ENCODE measurements around the gene LIPT2.
"Not testable (repeated sequence)": the region's sequence is repeated elsewhere in the genome, so short reads cannot be mapped to it uniquely, and the experiment has no call there.

LIPT2 gene

GRCh38 chr11:74522776-74523175 is 29.3 kb upstream of the LIPT2 start:
- H3K4me3 ChIP-seq (ENCODE audit: low read length), result no peak overlapping the region
- H3K9me3 ChIP-seq (ENCODE audit: control insufficient read depth, low read depth, low read length), result no peaks in the 10 kb centered on the region
- H3K4me1 ChIP-seq (ENCODE audit: control insufficient read depth, low read depth, low read length), result no peaks in the 10 kb centered on the region
- no peaks in the 10 kb centered on the region for H3K36me3 ChIP-seq (ENCODE audit: control insufficient read depth, low read depth, low read length)
- no peaks in the 10 kb centered on the region for H3K27me3 ChIP-seq (ENCODE audit: control insufficient read depth, insufficient read depth, low read length)
- H3K9ac ChIP-seq (ENCODE audit: low read length), result no peak overlapping the region
- H3K27ac ChIP-seq (ENCODE audit: low read length), result no peak overlapping the region

GRCh38 chr11:74521666-74522252 is 28.2 kb upstream of the LIPT2 start:
- no peaks in the 10 kb centered on the region for H3K27me3 ChIP-seq (ENCODE audit: control insufficient read depth, insufficient read depth, low read length)
- no peak overlapping the region for H3K4me3 ChIP-seq (ENCODE audit: low read length)
- no peak overlapping the region for H3K9ac ChIP-seq (ENCODE audit: low read length)
- H3K36me3 ChIP-seq (ENCODE audit: control insufficient read depth, low read depth, low read length), result no peaks in the 10 kb centered on the region
- no peaks in the 10 kb centered on the region for H3K4me1 ChIP-seq (ENCODE audit: control insufficient read depth, low read depth, low read length)
- no peaks in the 10 kb centered on the region for H3K9me3 ChIP-seq (ENCODE audit: control insufficient read depth, low read depth, low read length)
- no peak overlapping the region for H3K27ac ChIP-seq (ENCODE audit: low read length)

DNA sequence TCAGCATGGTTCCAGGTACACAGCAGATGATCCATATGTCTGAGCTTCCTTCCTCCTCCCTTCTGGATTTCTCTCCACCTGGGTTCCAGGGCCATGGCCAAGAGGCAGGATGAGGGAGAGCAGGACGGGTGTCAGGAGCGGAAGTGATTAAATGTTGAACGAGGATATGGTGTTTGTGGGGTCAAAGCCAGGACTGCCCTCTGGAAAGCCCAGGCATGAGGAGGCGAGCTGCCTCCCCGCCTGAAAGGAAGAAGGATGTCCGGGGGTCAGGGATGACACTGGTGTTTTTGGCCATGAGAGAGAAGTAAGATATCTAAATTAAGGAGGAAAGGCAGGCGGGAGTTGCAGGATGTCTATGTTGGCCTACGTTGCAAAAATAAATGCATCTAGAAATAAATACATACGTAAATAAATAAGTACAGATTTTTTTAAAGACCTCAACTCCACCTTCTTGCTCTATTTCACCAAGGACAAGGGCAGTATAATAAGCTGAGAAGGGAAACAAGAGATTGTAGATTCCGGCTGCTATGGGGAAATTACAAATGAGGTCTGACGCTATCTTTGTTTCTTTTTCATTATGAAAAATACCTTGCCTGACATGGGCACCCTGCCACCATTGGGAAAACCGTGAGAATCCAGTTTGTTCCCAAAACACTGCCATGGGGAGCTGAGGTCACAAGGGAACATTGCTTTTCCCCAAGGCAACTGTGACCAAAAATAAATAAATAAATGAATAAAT is 27.6 kb upstream of the LIPT2 start:
- no peaks in the 10 kb centered on the region for H3K9me3 ChIP-seq (ENCODE audit: control insufficient read depth, low read depth, low read length)
- no peak overlapping the region for H3K4me3 ChIP-seq (ENCODE audit: low read length)
- no peaks in the 10 kb centered on the region for H3K4me1 ChIP-seq (ENCODE audit: control insufficient read depth, low read depth, low read length)
- H3K27ac ChIP-seq (ENCODE audit: low read length), result no peak overlapping the region
- no peaks in the 10 kb centered on the region for H3K27me3 ChIP-seq (ENCODE audit: control insufficient read depth, insufficient read depth, low read length)
- H3K36me3 ChIP-seq (ENCODE audit: control insufficient read depth, low read depth, low read length), result no peaks in the 10 kb centered on the region
- H3K9ac ChIP-seq (ENCODE audit: low read length), result no peak overlapping the region

DNA sequence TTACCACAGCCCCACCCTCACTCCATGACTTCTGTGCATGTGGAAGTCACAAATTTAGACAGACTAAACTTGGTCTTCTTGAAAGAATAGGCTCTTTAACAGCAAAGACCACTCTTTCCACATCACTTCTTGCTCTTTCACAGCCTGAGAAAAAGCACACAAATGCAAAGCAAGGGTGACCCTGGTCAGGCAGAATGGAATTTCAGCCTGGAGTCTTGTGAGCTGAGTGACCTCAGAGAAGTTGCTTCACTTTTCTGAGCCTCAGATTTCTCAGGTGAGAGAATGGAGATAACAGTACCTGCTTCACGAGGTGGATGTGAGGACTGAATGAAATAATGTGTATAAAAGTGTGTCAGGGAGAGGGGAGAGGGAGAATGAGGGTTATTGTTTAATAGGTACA is 26.8 kb upstream of the LIPT2 start:
- H3K4me3 ChIP-seq (ENCODE audit: low read length), result no peak overlapping the region
- H3K9me3 ChIP-seq (ENCODE audit: control insufficient read depth, low read depth, low read length), result no peaks in the 10 kb centered on the region
- H3K9ac ChIP-seq (ENCODE audit: low read length), result no peak overlapping the region
- no peaks in the 10 kb centered on the region for H3K4me1 ChIP-seq (ENCODE audit: control insufficient read depth, low read depth, low read length)
- H3K36me3 ChIP-seq (ENCODE audit: control insufficient read depth, low read depth, low read length), result no peaks in the 10 kb centered on the region
- H3K27ac ChIP-seq (ENCODE audit: low read length), result no peak overlapping the region
- H3K27me3 ChIP-seq (ENCODE audit: control insufficient read depth, insufficient read depth, low read length), result no peaks in the 10 kb centered on the region

DNA sequence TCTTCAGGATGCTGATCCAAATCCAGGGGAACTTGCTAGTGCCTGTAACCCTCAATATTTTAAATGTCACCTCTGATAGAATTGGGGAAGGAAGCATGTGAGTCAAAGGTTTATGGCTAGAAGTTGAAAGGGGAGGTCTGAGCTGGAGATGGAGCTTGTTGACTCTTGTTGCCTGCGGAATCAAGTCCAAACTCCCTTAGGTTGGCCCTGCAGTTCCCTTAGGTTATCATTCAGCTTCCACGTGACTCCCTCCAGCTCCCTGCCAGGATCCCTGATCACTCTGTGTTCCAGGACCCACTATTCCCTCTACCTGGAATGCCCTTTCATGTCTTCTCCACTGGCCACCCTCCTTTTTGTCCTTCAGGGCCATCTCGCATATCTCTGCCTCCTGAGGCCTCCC is 26.2 kb upstream of the LIPT2 start:
- no peak overlapping the region for H3K9ac ChIP-seq (ENCODE audit: low read length)
- H3K36me3 ChIP-seq (ENCODE audit: control insufficient read depth, low read depth, low read length), result no peaks in the 10 kb centered on the region
- no peaks in the 10 kb centered on the region for H3K4me1 ChIP-seq (ENCODE audit: control insufficient read depth, low read depth, low read length)
- no peaks in the 10 kb centered on the region for H3K27me3 ChIP-seq (ENCODE audit: control insufficient read depth, insufficient read depth, low read length)
- H3K4me3 ChIP-seq (ENCODE audit: low read length), result no peak overlapping the region
- no peaks in the 10 kb centered on the region for H3K9me3 ChIP-seq (ENCODE audit: control insufficient read depth, low read depth, low read length)
- H3K27ac ChIP-seq (ENCODE audit: low read length), result no peak overlapping the region

DNA sequence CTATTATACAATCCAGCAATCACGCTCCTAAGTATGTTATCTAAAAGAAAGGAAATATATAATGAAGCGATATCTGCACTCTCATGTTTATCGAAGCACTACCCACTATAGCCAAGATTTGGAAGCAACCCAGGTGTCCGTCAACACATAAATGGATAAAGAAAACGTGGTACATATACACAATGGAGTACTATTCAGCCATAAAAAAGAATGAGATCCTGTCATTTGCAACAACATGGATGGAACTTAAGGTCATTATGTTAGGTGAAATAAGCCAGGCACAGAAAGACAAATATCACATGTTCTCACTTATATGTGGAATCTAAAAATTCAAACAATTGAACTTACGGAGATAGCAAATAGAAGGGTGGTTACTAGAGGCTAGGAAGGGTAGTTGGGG is 24.1 kb upstream of the LIPT2 start:
- H3K4me3 ChIP-seq (ENCODE audit: low read length); H3K9ac ChIP-seq (ENCODE audit: low read length); H3K9me3 ChIP-seq (ENCODE audit: control insufficient read depth, low read depth, low read length); H3K27ac ChIP-seq (ENCODE audit: low read length); H3K4me1 ChIP-seq (ENCODE audit: control insufficient read depth, low read depth, low read length); H3K27me3 ChIP-seq (ENCODE audit: control insufficient read depth, insufficient read depth, low read length); H3K36me3 ChIP-seq (ENCODE audit: control insufficient read depth, low read depth, low read length): not testable (repeated sequence)

GRCh38 chr11:74507582-74507981 is 14.1 kb upstream of the LIPT2 start:
- Histone ChIP-seq H3K9ac (ENCODE audit: low read length) (no peak overlapping the region), H3K27ac (ENCODE audit: low read length) (no peak overlapping the region), H3K27me3 (ENCODE audit: control insufficient read depth, insufficient read depth, low read length) (no peaks in the 10 kb centered on the region), H3K36me3 (ENCODE audit: control insufficient read depth, low read depth, low read length) (no peaks in the 10 kb centered on the region), H3K4me3 (ENCODE audit: low read length) (no peak overlapping the region), H3K4me1 (ENCODE audit: control insufficient read depth, low read depth, low read length) (no peaks in the 10 kb centered on the region), H3K9me3 (ENCODE audit: control insufficient read depth, low read depth, low read length) (peaks cover 3% of the 10 kb centered on the region)

DNA sequence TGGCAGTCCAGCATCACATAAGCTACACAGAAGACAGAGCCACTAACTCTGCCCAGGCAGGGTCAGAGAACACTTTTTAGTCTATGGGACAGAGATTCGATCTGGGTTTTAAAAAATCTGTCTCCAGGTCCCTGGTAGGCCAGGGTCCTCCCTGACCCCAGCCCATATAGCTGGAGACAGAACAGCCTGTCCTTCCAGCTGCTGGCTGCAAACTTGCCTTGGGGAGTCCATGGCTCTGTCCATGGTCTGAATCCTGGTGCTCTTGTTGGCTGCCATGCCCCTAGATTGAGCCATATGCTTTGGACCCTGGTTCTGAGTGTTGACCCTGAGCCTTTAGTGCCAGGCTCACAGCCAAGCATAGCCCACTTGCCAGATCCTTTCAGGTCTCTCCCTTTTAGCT is 13.3 kb upstream of the LIPT2 start:
- no peak overlapping the region for H3K4me3 ChIP-seq (ENCODE audit: low read length)
- peaks cover 11% of the 10 kb centered on the region for H3K9me3 ChIP-seq (ENCODE audit: control insufficient read depth, low read depth, low read length)

GRCh38 chr11:74505911-74506310 is 12.4 kb upstream of the LIPT2 start:
- H3K4me3 ChIP-seq (ENCODE audit: low read length), result no peak overlapping the region
- no peak overlapping the region for H3K9ac ChIP-seq (ENCODE audit: low read length)
- peaks cover 13% of the 10 kb centered on the region for H3K9me3 ChIP-seq (ENCODE audit: control insufficient read depth, low read depth, low read length)
- H3K36me3 ChIP-seq (ENCODE audit: control insufficient read depth, low read depth, low read length), result no peaks in the 10 kb centered on the region
- no peak overlapping the region for H3K27ac ChIP-seq (ENCODE audit: low read length)
- H3K4me1 ChIP-seq (ENCODE audit: control insufficient read depth, low read depth, low read length), result no peaks in the 10 kb centered on the region
- H3K27me3 ChIP-seq (ENCODE audit: control insufficient read depth, insufficient read depth, low read length), result no peaks in the 10 kb centered on the region

More for the DNA sequence above, 13.3 kb upstream of the LIPT2 start:
- H3K36me3 ChIP-seq (ENCODE audit: control insufficient read depth, low read depth, low read length), result no peaks in the 10 kb centered on the region
- no peaks in the 10 kb centered on the region for H3K4me1 ChIP-seq (ENCODE audit: control insufficient read depth, low read depth, low read length)
- no peak overlapping the region for H3K27ac ChIP-seq (ENCODE audit: low read length)
- no peaks in the 10 kb centered on the region for H3K27me3 ChIP-seq (ENCODE audit: control insufficient read depth, insufficient read depth, low read length)
- H3K9ac ChIP-seq (ENCODE audit: low read length), result no peak overlapping the region

GRCh38 chr11:74504100-74504691 is 10.7 kb upstream of the LIPT2 start:
- Histone ChIP-seq H3K9me3 (ENCODE audit: control insufficient read depth, low read depth, low read length) (peaks cover 13% of the 10 kb centered on the region), H3K9ac (ENCODE audit: low read length) (no peak overlapping the region), H3K27me3 (ENCODE audit: control insufficient read depth, insufficient read depth, low read length) (no peaks in the 10 kb centered on the region), H3K4me3 (ENCODE audit: low read length) (no peak overlapping the region), H3K27ac (ENCODE audit: low read length) (no peak overlapping the region), H3K36me3 (ENCODE audit: control insufficient read depth, low read depth, low read length) (no peaks in the 10 kb centered on the region), H3K4me1 (ENCODE audit: control insufficient read depth, low read depth, low read length) (no peaks in the 10 kb centered on the region)

GRCh38 chr11:74494916-74495315 is 1.4 kb upstream of the LIPT2 start:
- H3K27me3 ChIP-seq (ENCODE audit: control insufficient read depth, insufficient read depth, low read length), result no peaks in the 10 kb centered on the region
- H3K4me1 ChIP-seq (ENCODE audit: control insufficient read depth, low read depth, low read length), result peaks cover 12% of the 10 kb centered on the region
- no peaks in the 10 kb centered on the region for H3K9me3 ChIP-seq (ENCODE audit: control insufficient read depth, low read depth, low read length)
- no peak overlapping the region for H3K27ac ChIP-seq (ENCODE audit: low read length)
- H3K36me3 ChIP-seq (ENCODE audit: control insufficient read depth, low read depth, low read length), result peaks cover 3% of the 10 kb centered on the region
- H3K9ac ChIP-seq (ENCODE audit: low read length), result no peak overlapping the region
- H3K4me3 ChIP-seq (ENCODE audit: low read length), result no peak overlapping the region
